IMR-90 (cell line): ENCODE data around the gene L3MBTL3. TPM values are rescaled to one million over a fixed set of nuclear protein-coding genes. Genes with fewer than 3 reads are reported as not detected.

Experiments
- ATAC-seq: fragments of 200-7000 bp; cut with Tn5 transposase; 2 replicates; pipeline ENCODE4 v1.9.1; 2020; ENCODE audit warnings: low read depth, mild to moderate bottlenecking, moderate library complexity
- BruUV-seq: library from RNA; stranded (reverse); fragments of 400-500 nt; replicated peaks from 2 replicates; lab custom pipeline; 2021; lab: Mats Ljungman, UMichigan
- CTCF ChIA-PET: fragments of 300-600 bp; formaldehyde crosslinking; extraction: SDS; loops from one replicate; lab custom pipeline; 2021; ENCODE audit warnings: antibody characterized with exemption; lab: Yijun Ruan, JAX
- POLR2A ChIA-PET: fragments of 300-600 bp; sonication (Branson Sonifier 250); formaldehyde crosslinking; loops from one replicate; lab custom pipeline; 2022; ENCODE audit warnings: antibody characterized with exemption; ENCODE audit not compliant: unreplicated experiment; lab: Charles Lee
- DNase-seq: peaks from one replicate; pipeline ENCODE4 v3.0.0; 2013
- H2AFZ ChIP-seq: replicated peaks from 2 replicates; pipeline ENCODE3; 2013; ENCODE audit warnings: low read length, mild to moderate bottlenecking; ENCODE audit not compliant: poor library complexity
- H2AK5ac ChIP-seq: 2 replicates; pipeline ENCODE4 v1.6.1; 2013; ENCODE audit warnings: low read depth, low read length, inconsistent platforms
- H2AK9ac ChIP-seq: replicated peaks from 2 replicates; pipeline ENCODE3; 2013; ENCODE audit warnings: mild to moderate bottlenecking, low read depth, low read length, moderate library complexity; ENCODE audit not compliant: poor library complexity
- H2BK120ac ChIP-seq: 2 replicates; pipeline ENCODE4 v1.6.1; 2013; ENCODE audit warnings: low read depth, low read length, inconsistent platforms
- H2BK15ac ChIP-seq: 3 replicates; pipeline ENCODE4 v1.6.1; 2013; ENCODE audit warnings: low read depth, low read length, inconsistent platforms
- H2BK20ac ChIP-seq: 2 replicates; pipeline ENCODE4 v1.6.1; 2013; ENCODE audit warnings: low read depth, mild to moderate bottlenecking, inconsistent platforms, low read length, moderate library complexity
- H2BK5ac ChIP-seq: 2 replicates; pipeline ENCODE4 v1.6.1; 2013; ENCODE audit warnings: mild to moderate bottlenecking, low read depth, low read length, inconsistent platforms; ENCODE audit not compliant: poor library complexity, severe bottlenecking
- H3K14ac ChIP-seq: replicated peaks from 2 replicates; pipeline ENCODE4 v1.6.1; 2013; ENCODE audit warnings: low read depth, low read length, inconsistent platforms
- H3K18ac ChIP-seq: 2 replicates; pipeline ENCODE4 v1.6.1; 2013; ENCODE audit warnings: low read depth, low read length, control low read depth
- H3K23ac ChIP-seq: 2 replicates; pipeline ENCODE4 v1.6.1; 2013; ENCODE audit warnings: low read depth, low read length, inconsistent platforms
- H3K27ac ChIP-seq: 2 replicates; pipeline ENCODE4 v1.5.1; 2013; ENCODE audit warnings: mild to moderate bottlenecking, control low read depth, low read length; ENCODE audit not compliant: insufficient read depth
- H3K27me3 ChIP-seq: 2 replicates; pipeline ENCODE4 v1.6.1; 2013; ENCODE audit warnings: low read length; ENCODE audit not compliant: control insufficient read depth, insufficient read depth
- H3K36me3 ChIP-seq: 2 replicates; pipeline ENCODE4 v1.6.1; 2013; ENCODE audit warnings: low read length, mixed read lengths; ENCODE audit not compliant: control insufficient read depth, insufficient read depth
- H3K4ac ChIP-seq: 2 replicates; pipeline ENCODE4 v1.6.1; 2013; ENCODE audit warnings: low read depth, low read length, inconsistent platforms
- H3K4me1 ChIP-seq: 2 replicates; pipeline ENCODE4 v1.6.1; 2013; ENCODE audit warnings: low read length, mixed read lengths; ENCODE audit not compliant: control insufficient read depth, insufficient read depth
- H3K4me2 ChIP-seq: 2 replicates; pipeline ENCODE4 v1.6.1; 2013; ENCODE audit warnings: low read depth, mild to moderate bottlenecking, control low read depth, low read length, moderate library complexity
- H3K4me3 ChIP-seq: 2 replicates; pipeline ENCODE4 v1.5.1; 2013; ENCODE audit warnings: low read depth, mild to moderate bottlenecking, control low read depth, low read length, moderate library complexity; ENCODE audit not compliant: insufficient read depth
- H3K56ac ChIP-seq: 2 replicates; pipeline ENCODE4 v1.6.1; 2013; ENCODE audit warnings: low read length, inconsistent platforms; ENCODE audit not compliant: insufficient read depth; ENCODE audit errors: extremely low read depth
- H3K79me1 ChIP-seq, 2 experiments: 2 replicates each; pipeline ENCODE4 v1.6.1; 2013; ENCODE audit warnings: low read length in 2 of 2, inconsistent platforms in 1 of 2, low read depth in 1 of 2
- H3K9ac ChIP-seq: 2 replicates; pipeline ENCODE4 v1.6.1; 2013; ENCODE audit warnings: low read depth, low read length, control low read depth
- H3K9me1 ChIP-seq: 2 replicates; pipeline ENCODE4 v1.6.1; 2013; ENCODE audit warnings: low read length, inconsistent platforms; ENCODE audit not compliant: insufficient read depth
- H3K9me3 ChIP-seq: 2 replicates; pipeline ENCODE4 v1.6.1; 2013; ENCODE audit warnings: low read length; ENCODE audit not compliant: control insufficient read depth, insufficient read depth
- H4K20me1 ChIP-seq: 2 replicates; pipeline ENCODE4 v1.6.1; 2013; ENCODE audit warnings: low read length, inconsistent platforms; ENCODE audit not compliant: insufficient read depth
- H4K5ac ChIP-seq: 2 replicates; pipeline ENCODE4 v1.6.1; 2013; ENCODE audit warnings: mild to moderate bottlenecking, low read depth, low read length, control low read depth
- H4K8ac ChIP-seq, 2 experiments: 2 replicates each; pipeline ENCODE4 v1.6.1; 2013; ENCODE audit warnings: low read depth in 2 of 2, low read length in 2 of 2, control low read depth in 1 of 2, inconsistent platforms in 1 of 2
- H4K91ac ChIP-seq: 2 replicates; pipeline ENCODE4 v1.6.1; 2013; ENCODE audit warnings: low read depth, low read length, inconsistent platforms; ENCODE audit not compliant: insufficient read depth
- CEBPB ChIP-seq: IDR thresholded peaks from 2 replicates; pipeline ENCODE4 v1.6.1; 2012; ENCODE audit warnings: low read depth, low read length, improper control_type of control experiment
- CTCF ChIP-seq: conservative IDR thresholded peaks from 2 replicates; pipeline ENCODE4 v1.5.1; 2012; ENCODE audit warnings: mild to moderate bottlenecking, low read depth, low read length, improper control_type of control experiment
- FOS ChIP-seq: fragments of 150-350 bp; IDR thresholded peaks from 2 replicates; pipeline ENCODE4 v1.6.1; 2016; ENCODE audit warnings: low read depth, low read length
- RFX5 ChIP-seq: IDR thresholded peaks from 2 replicates; pipeline ENCODE4 v1.8.0; 2012; ENCODE audit warnings: low read depth, mild to moderate bottlenecking, low read length, moderate library complexity
- SMC3 ChIP-seq: fragments of 150-350 bp; IDR thresholded peaks from 2 replicates; pipeline ENCODE4 v1.6.1; 2016; ENCODE audit warnings: low read depth, mild to moderate bottlenecking, antibody characterized with exemption, low read length, moderate library complexity
- WGBS, 2 experiments: methylation state at CpG; one replicate each; pipeline versions ENCODE4 v1.1.5 to v1.1.7; 2013; ENCODE audit warnings: missing lambda C conversion rate in 2 of 2; ENCODE audit not compliant: insufficient read length in 1 of 2; ENCODE audit errors: extremely low coverage in 2 of 2; 5-methylcytosine and 5-hydroxymethylcytosine counted together
- dilution Hi-C: fragments of 300-500 bp; cut with HindIII; formaldehyde crosslinking; loops from one replicate; pipeline ENCODE4 v1.14.3; 2018; ENCODE audit warnings: low sequenced_read_pairs; ENCODE audit not compliant: unreplicated experiment
- in situ Hi-C: fragments of 300-500 bp; cut with MboI; formaldehyde crosslinking; loops from 3 replicates; pipeline ENCODE4 v1.14.3; 2019; ENCODE audit warnings: low sequenced_read_pairs, inconsistent platforms, mixed read lengths
- intact Hi-C: fragments of 100-400 bp; cut with micrococcal nuclease; formaldehyde crosslinking; loops from 2 replicates; pipeline ENCODE4 v1.10.0; 2022
- polyA plus RNA-seq, 3 experiments: library from polyadenylated mRNA; depleted of rRNA; stranded (reverse); fragments of >200 nt; gene quantifications; 2 replicates each; pipeline ENCODE4 v1.2.3, GENCODE V29; 2012; ENCODE audit warnings: low replicate concordance in 1 of 3
- total RNA-seq: library from RNA; depleted of rRNA; stranded (reverse); fragments of >200 nt; gene quantifications from 2 replicates; pipeline ENCODE4 v1.2.3, GENCODE V29; 2012
- TF ChIP-seq, protein P1 (sequence below): fragments of 150-350 bp; IDR thresholded peaks from 2 replicates; pipeline ENCODE4 v1.6.1; 2016; ENCODE audit warnings: low read depth, mild to moderate bottlenecking, low read length, moderate library complexity, borderline replicate concordance
- TF ChIP-seq, protein P2 (sequence below): fragments of 150-350 bp; IDR thresholded peaks from 2 replicates; pipeline ENCODE4 v1.6.1; 2017; ENCODE audit warnings: mild to moderate bottlenecking, antibody characterized with exemption, low read length, low read depth

L3MBTL3 gene
- total and polyA plus RNA-seq, 2 of the 4 experiments (the other 2 are of a cell fraction), result 7.2 to 10.9 TPM

GRCh38 chr6:130065609-130066156 lies 47.3 kb downstream of the L3MBTL3 start:
- Histone ChIP-seq H3K4me1 (peaks cover 5% of the 10 kb centered on the region), H2BK15ac (no peak overlapping the region), H4K20me1 (no peaks in the 10 kb centered on the region; the same call in 1 of the 2 replicates), H3K4ac (0 out of 2 replicates have a peak overlapping the region, but pooled peaks have one; percentile 5), H4K8ac (no peak overlapping the region), H3K9me3 (no peaks in the 10 kb centered on the region), H3K27me3 (no peaks in the 10 kb centered on the region), H2AFZ (peak overlapping the region; percentile 64), H2AK5ac (no peak overlapping the region), H4K91ac (peak overlapping the region; percentile 31; the same call in 1 of the 2 replicates), H3K9me1 (peaks cover 3% of the 10 kb centered on the region), H3K14ac (peak overlapping the region; percentile 38; the same call in 1 of the 2 replicates), H4K5ac (peak overlapping the region; percentile 45; the same call in 1 of the 2 replicates), H3K56ac (no peak overlapping the region), H3K4me3 (no peak overlapping the region), H3K36me3 (peaks cover 15% of the 10 kb centered on the region), H3K9ac (no peak overlapping the region), H2BK20ac (no peak overlapping the region), H3K4me2 (peak overlapping the region; percentile 46), H3K23ac (no peak overlapping the region; the same call in 1 of the 2 replicates), H3K18ac (peak overlapping the region; percentile 26; the same call in 1 of the 2 replicates), H2BK120ac (0 out of 2 replicates have a peak overlapping the region, but pooled peaks have one; percentile 20), H2BK5ac (peak overlapping the region; percentile 78), H3K79me1 (no peaks in the 10 kb centered on the region), H2AK9ac (no peak overlapping the region), H3K27ac (peak overlapping the region; percentile 70; the same call in 1 of the 2 replicates)
- in situ Hi-C loops, result loop anchor here (25.0 kb wide), 1 partner anchor 697 kb away; no protein-coding TSS in a partner anchor
- ChIA-PET POLR2A (no interaction called here), CTCF (no interaction called here)
- dilution Hi-C loops, result no loop called here
- ATAC-seq, result peak; percentile 95
- intact Hi-C loops, result no loop called here
- no TSS peak for BruUV-seq
- WGBS, 2 experiments, result no CpG with 5 or more reads among the region's 5 CpGs
- peak; percentile 63 for DNase-seq
- TF ChIP-seq FOS (no peak), CEBPB (no peak), SMC3 (no peak), CTCF (no peak), RFX5 (no peak)
- TF ChIP-seq, protein P1, sequence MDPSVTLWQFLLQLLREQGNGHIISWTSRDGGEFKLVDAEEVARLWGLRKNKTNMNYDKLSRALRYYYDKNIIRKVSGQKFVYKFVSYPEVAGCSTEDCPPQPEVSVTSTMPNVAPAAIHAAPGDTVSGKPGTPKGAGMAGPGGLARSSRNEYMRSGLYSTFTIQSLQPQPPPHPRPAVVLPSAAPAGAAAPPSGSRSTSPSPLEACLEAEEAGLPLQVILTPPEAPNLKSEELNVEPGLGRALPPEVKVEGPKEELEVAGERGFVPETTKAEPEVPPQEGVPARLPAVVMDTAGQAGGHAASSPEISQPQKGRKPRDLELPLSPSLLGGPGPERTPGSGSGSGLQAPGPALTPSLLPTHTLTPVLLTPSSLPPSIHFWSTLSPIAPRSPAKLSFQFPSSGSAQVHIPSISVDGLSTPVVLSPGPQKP, result no peak
- TF ChIP-seq, protein P2, sequence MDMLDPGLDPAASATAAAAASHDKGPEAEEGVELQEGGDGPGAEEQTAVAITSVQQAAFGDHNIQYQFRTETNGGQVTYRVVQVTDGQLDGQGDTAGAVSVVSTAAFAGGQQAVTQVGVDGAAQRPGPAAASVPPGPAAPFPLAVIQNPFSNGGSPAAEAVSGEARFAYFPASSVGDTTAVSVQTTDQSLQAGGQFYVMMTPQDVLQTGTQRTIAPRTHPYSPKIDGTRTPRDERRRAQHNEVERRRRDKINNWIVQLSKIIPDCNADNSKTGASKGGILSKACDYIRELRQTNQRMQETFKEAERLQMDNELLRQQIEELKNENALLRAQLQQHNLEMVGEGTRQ, result no peak
